Head of caudate nucleus (tissue), 42 donors: Measurements from ENCODE around the gene FAAP100.

ENCODE experiments used
- DNase-seq, 42 donors: peaks; one replicate each; pipeline versions ENCODE4 v3.0.0 to v3.0.0-alpha.2; 2020 to 2021; ENCODE audit warnings: mixed read lengths in 7 of 42
- intact Hi-C: fragments of 100-400 bp; cut with DNase I; formaldehyde crosslinking; loops from one replicate; pipeline ENCODE4 v1.15.0; 2022

The FAAP100 gene

GRCh38 chr17:81509972-81510784, 42.0 kb downstream of the FAAP100 start:
- intact Hi-C loops = loop anchor here (5.0 kb wide), 2 partner anchors 42 to 113 kb away; partner anchors contain the start of genes BAHCC1 and FAAP100
- DNase-seq = peak in 2 of 42 donors; percentile 11 to 52

DNA sequence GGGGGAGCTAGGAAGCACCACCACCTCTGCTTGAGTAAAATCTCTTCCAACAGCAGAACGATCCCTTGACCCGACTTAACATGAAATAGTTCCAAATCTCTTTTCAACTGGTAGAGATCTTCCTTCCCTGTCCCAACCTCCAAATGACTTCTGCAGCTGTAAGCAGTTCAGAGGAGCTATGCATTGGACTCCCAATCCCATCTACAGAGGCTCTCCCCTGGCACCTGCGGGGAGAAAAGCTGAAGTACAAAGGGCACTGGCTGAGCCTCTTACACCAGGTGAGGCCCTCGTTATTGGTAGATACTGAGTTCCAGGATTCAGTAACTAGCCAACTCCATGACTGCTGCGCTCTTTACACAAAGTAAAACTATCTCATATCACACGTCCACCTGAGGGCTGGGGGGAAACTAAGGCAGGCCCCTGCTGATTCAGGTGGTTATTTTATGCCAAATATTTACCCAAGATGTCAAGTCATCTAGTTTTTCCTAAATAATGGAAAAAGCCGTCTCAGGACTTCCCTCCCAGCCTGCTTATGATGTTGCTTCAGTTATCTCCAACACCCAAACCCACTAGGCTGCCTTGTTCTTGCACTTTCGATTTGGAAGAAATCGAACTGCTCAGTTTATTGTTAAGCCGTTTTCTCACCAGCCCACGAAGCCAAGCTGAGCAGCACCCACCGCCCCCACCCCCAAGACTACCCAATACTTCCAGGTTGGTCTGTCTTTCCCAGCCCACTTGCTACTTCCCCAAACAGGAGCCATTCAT, 42.8 kb downstream of the FAAP100 start:
- peak in 3 of 42 donors; percentile 18 to 43 (median 33) for DNase-seq
- intact Hi-C loops = no loop called here

DNA sequence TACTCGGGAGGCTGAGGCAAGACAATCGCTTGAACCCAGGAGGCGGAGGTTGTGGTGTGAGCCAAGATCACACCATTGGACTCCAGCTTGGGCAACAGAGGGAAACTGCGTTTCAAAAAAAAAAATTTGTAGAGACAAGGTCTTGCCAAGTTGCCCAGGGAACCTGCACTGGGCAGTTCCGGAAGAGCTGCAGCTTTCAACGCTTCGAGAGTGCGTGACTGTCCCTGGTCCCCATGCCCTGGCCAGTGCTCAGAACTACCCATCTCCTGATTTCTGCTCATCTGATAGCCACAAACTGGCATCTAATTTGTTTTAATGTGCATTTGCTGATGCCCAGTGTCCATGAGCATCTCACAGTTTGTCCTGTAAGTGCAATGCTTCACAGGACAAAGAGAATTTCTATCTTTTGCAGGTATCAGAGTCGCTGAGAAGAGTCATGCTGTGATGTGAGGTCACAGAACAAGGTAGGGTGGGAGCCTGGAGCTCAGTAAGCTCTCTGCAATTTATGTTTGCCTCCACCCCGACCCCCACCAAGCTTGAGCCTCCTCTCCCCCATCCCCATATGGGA, 43.4 kb downstream of the FAAP100 start:
- intact Hi-C loops = no loop called here
- no peak for DNase-seq

DNA sequence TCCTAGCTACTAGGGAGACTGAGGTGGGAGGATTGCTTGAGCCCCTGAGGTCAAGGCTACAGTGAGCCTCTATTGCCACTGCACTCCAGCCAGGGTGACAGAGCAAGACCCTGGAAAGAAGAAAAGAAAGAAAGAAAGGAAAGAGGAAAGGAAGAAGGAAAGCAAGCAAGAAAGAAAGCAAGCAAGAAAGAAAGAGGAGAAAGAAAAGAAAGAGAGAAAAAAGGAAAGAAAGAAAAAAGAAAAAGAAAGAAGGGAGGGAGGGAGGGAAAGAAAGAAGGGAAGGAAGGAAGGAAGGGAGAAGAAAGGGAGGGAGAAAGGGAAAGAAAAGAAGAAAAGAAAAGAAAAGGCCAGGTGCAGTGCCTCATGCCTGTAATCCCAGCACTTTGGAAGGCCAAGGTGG, 48.5 kb downstream of the FAAP100 start:
- intact Hi-C loops = no loop called here
- DNase-seq = no peak

DNA sequence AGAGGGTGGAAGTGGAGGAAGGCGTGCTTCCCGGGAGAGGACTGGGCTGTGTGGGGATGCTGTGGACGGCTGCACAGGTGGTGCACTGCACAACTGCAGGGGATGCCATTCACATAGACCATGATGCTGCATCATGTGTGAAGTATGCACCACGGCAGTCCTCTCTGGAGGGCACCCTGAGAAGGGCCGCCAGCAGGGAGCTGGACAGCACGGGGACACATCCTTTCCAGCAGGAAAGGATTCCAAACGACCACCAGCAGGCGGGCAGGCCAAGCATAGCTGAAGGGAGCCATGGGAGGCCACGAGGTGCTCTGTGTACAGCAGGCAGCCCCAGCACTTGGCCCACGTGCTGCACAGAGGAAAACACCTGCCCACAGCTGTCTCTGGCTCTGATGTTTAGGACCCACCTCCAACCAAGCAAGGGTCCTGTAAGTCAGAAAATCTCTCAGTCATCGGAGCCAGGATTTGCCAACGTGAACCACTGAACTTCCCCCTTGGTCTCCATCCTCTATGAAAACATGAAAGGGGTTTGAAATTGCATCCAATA, 49.6 kb downstream of the FAAP100 start:
- DNase-seq = no peak
- intact Hi-C loops = no loop called here

DNA sequence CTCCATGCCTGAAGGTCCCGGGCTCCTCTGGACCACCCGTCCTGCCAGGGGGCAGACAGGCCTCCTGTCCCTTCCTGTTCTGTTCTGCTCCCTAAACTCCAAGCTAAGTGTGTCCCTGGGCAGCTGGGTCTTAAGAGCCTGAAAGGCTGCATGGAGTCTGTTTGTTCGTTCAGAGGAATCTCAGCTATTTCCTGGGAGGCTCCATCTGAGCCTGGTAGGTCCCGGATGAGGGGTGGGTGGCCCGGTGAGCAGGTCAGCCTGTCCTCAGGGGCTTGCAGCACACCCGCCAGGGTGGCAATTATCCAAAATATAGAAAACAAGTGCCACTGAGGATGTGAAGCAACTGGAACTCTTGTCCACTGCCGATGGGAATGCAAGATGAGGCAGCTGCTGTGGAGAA, 52.1 kb downstream of the FAAP100 start:
- intact Hi-C loops = no loop called here
- DNase-seq = no peak

- no peak for DNase-seq
- intact Hi-C loops = no loop called here
These were observed 52.6 kb downstream of the FAAP100 start for GRCh38 chr17:81499601-81499970.

GRCh38 chr17:81498953-81499600, 53.1 kb downstream of the FAAP100 start:
- no peak for DNase-seq
- intact Hi-C loops = no loop called here

DNA sequence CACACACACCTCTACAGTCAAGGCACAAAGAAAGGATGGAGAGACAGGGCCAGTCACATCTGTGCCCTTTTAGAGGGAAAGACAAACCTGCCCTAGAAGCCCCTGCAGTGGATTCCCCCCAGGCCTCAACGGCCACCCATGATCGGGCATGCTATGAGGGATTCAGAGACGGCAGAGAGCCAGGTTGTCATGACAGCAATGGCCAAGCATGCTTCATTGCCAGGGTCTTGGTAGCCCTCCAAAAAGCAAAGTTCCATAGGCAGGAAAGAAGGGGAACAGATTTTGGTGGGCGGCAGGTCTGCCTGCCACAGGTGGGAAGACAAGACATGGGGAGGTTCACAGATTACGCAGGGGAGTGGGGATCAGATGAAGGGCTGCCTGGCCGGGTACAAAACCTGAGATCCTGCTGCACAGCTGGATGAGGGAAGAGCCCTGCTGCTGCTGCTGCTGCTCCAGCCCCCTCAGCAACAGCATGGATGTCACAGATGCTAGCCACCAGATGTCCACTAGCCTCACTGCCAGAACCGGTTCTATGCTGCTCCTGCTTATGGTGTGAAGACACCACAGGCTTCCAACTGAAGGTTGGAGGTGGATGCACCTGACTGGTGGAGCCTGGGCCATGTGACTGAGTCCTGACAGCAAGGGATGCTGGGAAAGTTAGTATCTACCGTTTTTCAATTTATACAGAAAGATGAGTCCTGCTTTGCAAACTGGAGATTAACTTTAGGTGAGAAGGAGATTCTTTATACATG, 57.4 kb downstream of the FAAP100 start:
- intact Hi-C loops = no loop called here
- DNase-seq = peak in 39 of 42 donors; percentile 58 to 91 (median 78)

- intact Hi-C loops = no loop called here
- DNase-seq = no peak
These were observed 58.7 kb downstream of the FAAP100 start for GRCh38 chr17:81493198-81494038.

DNA sequence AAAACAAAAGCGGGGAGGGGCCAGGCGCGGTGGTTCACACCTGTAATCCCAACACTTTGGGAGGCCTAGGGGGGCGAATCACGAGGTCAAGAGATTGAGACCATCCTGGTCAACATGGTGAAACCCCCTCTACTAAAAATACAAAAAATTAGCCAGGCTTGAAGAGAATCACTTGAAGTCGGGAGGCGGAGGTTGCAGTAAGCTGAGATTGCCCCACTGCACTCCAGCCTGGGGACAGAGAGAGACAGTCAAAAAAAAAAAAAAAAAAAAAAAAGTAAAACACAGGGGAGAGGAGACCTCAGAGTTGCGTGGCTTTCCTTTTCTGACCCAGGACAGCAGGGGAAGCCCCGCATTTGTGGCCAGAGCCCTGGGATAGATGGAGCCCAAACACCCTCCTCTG, 59.4 kb downstream of the FAAP100 start:
- intact Hi-C loops = no loop called here
- DNase-seq = no peak

DNA sequence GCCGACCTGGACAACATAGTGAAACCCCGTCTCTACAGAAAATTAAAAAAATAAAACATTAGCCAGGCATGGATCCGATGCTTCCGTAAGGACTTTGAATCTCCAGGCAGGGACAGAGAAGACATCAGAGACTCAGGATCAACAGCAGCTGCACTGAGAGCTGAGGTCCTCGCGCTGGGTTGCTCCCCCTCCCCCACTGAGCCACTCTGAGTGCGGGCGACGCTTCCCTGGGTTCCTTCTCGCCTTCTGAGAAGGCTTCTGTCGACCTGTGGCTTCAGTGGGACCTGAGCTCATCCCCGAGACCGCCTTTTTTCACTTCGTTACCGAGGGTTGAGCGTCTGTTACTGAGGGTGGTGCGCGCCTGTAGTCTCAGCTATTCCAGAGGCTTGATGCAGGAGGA, 60.0 kb downstream of the FAAP100 start:
- DNase-seq = no peak
- intact Hi-C loops = no loop called here

GRCh38 chr17:81491761-81492160, 60.4 kb downstream of the FAAP100 start:
- DNase-seq = no peak
- intact Hi-C loops = no loop called here

DNA sequence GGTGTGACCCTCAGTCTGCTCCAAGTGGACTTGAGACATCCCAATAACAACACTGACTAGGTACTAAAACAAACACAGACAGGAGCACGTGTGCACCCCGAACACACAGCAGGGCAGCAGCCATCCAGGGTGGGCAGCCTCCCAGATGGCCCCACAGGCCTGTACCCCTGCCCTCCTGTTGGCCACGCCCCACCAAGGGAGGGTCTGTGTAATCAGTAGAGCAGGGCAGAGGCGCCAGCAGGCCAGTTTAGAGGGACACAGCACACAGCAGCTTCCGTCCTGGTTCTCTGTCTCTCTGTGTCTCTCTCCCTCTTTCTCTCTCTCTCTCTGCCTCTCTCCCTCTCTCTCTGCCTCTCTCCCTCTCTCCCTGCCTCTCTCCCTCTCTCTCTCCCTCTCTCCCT, 61.0 kb downstream of the FAAP100 start:
- DNase-seq = no peak
- intact Hi-C loops = no loop called here

GRCh38 chr17:81489998-81490992, 61.9 kb downstream of the FAAP100 start:
- intact Hi-C loops = loop anchor here (5.0 kb wide), 1 partner anchor 238 kb away; no protein-coding TSS in a partner anchor

More at GRCh38 chr17:81489998-81490992, 61.9 kb downstream of the FAAP100 start:
- DNase-seq = no peak
